T-cell (primary cell): ENCODE data around the gene MARS1. TPM values are rescaled to one million over a fixed set of nuclear protein-coding genes. Genes with fewer than 3 reads are reported as not detected.

Experiments used
- ATAC-seq, 4 experiments: fragments of 200-7000 bp in 3 of 4; fragments of 150-1000 bp in 1 of 4; cut with Tn5 transposase; replicated peaks in 1 of 4; 1 replicate in 3 of 4; 2 replicates in 1 of 4; pipeline ENCODE4 v1.10.0; 2021; ENCODE audit warnings: moderate library complexity in 3 of 4, mild to moderate bottlenecking in 2 of 4, moderate number of reproducible peaks in 1 of 4
- CTCF ChIA-PET, 2 donors: fragments of 300-600 bp; sonication (Branson Sonifier 250); formaldehyde crosslinking; loops; one replicate each; lab custom pipeline; 2022; ENCODE audit warnings: antibody characterized with exemption in 2 of 2; lab: Charles Lee
- POLR2A ChIA-PET, 2 donors: fragments of 300-600 bp; sonication (Branson Sonifier 250); formaldehyde crosslinking; loops; one replicate each; lab custom pipeline; 2022; ENCODE audit warnings: antibody characterized with exemption in 2 of 2; lab: Charles Lee
- DNase-seq, 35 experiments: peaks; one replicate each; pipeline versions ENCODE4 v3.0.0 to v3.0.0-alpha.2; 2013 to 2023
- H3K27ac ChIP-seq: one replicate; pipeline ENCODE4 v1.5.1; 2013; ENCODE audit warnings: low read length
- H3K27me3 ChIP-seq, 2 experiments: replicated peaks in 1 of 2; 1 replicate in 1 of 2; 2 replicates in 1 of 2; pipeline versions ENCODE4 v1.6.1 to v1.7.0; 2013; ENCODE audit warnings: low read length in 1 of 2, mixed read lengths in 1 of 2; ENCODE audit not compliant: control insufficient read depth in 2 of 2, insufficient read depth in 2 of 2; ENCODE audit errors: extremely low read depth in 1 of 2
- H3K36me3 ChIP-seq, 2 donors: 1 replicate in 1 of 2; 2 replicates in 1 of 2; pipeline versions ENCODE4 v1.6.1 to v1.7.0; 2013; ENCODE audit warnings: low read length in 1 of 2; ENCODE audit not compliant: control insufficient read depth in 2 of 2, insufficient read depth in 1 of 2; ENCODE audit errors: extremely low read depth in 1 of 2
- H3K4me1 ChIP-seq, 2 experiments: 1 replicate in 1 of 2; 2 replicates in 1 of 2; pipeline versions ENCODE4 v1.6.1 to v1.7.0; 2013; ENCODE audit warnings: low read length in 2 of 2, mixed read lengths in 1 of 2; ENCODE audit not compliant: insufficient read depth in 2 of 2, control insufficient read depth in 1 of 2; ENCODE audit errors: extremely low read depth in 1 of 2
- H3K4me3 ChIP-seq, 2 donors: 1 replicate in 1 of 2; 2 replicates in 1 of 2; pipeline versions ENCODE4 v1.5.1 to v1.7.0; 2013; ENCODE audit warnings: mild to moderate bottlenecking in 2 of 2, low read length in 1 of 2, moderate library complexity in 1 of 2; ENCODE audit not compliant: control insufficient read depth in 1 of 2; ENCODE audit errors: extremely low read depth in 1 of 2
- H3K9me3 ChIP-seq: 2 replicates; pipeline ENCODE4 v1.7.0; 2013
- H3K27ac Mint-ChIP-seq, 2 donors: one replicate each; pipeline ENCODE4 v1.8.0; 2020 to 2021; ENCODE audit warnings: mild to moderate bottlenecking in 2 of 2, mixed read lengths in 2 of 2
- H3K27me3 Mint-ChIP-seq, 2 donors: one replicate each; pipeline ENCODE4 v1.8.0; 2021 to 2022; ENCODE audit warnings: mixed read lengths in 2 of 2
- H3K36me3 Mint-ChIP-seq: one replicate; pipeline ENCODE4 v1.8.0; 2021; ENCODE audit warnings: mixed read lengths
- H3K4me1 Mint-ChIP-seq, 3 donors: one replicate each; pipeline ENCODE4 v1.8.0; 2020 to 2022; ENCODE audit warnings: mixed read lengths in 3 of 3, mild to moderate bottlenecking in 1 of 3
- H3K4me3 Mint-ChIP-seq, 3 donors: one replicate each; pipeline ENCODE4 v1.8.0; 2020 to 2022; ENCODE audit warnings: mild to moderate bottlenecking in 3 of 3, mixed read lengths in 3 of 3, moderate library complexity in 3 of 3
- H3K9me3 Mint-ChIP-seq, 3 donors: one replicate each; pipeline ENCODE4 v1.8.0; 2020 to 2022; ENCODE audit warnings: mixed read lengths in 3 of 3
- WGBS: methylation state at CpG from one replicate; pipeline ENCODE4 v1.1.5; 2013; ENCODE audit warnings: missing lambda C conversion rate; ENCODE audit not compliant: insufficient coverage; 5-methylcytosine and 5-hydroxymethylcytosine counted together
- total RNA-seq, 35 experiments: library from RNA in 6 of 35; stranded (reverse) in 6 of 35; fragments of 120-200 nt in 1 of 35; gene quantifications; one replicate each; pipeline versions ENCODE4 v1.2.1 to v1.2.4 and lab custom pipeline; 2013 to 2026

Gene MARS1
- total RNA-seq, 5 donors from 2014 or later (not counting 1 experiment from before 2014, with no cell fraction given), result 167 to 350 (median 320) TPM

- no peak for ATAC-seq
- CTCF ChIA-PET, result interaction anchor here (0.7 to 5.8 kb wide), 4 partner anchors 14 to 24 kb away, joined by 3 to 53 read pairs (median 3); no protein-coding TSS in a partner anchor
- H3K9me3 Mint-ChIP-seq, result no peaks in the 10 kb centered on the region
- Histone ChIP-seq H3K4me1 (peaks cover 16 to 58% of the 10 kb centered on the region in 2 experiments), H3K4me3 (peak overlapping the region in 1 of 2 donors; percentile 53), H3K36me3 (no peaks in the 10 kb centered on the region), H3K9me3 (no peaks in the 10 kb centered on the region), H3K27ac (no peak overlapping the region), H3K27me3 (peaks cover 0 to 33% of the 10 kb centered on the region in 2 experiments)
- WGBS, result 1% methylated on average over 6 of the region's 6 CpGs
- H3K36me3 Mint-ChIP-seq, result no peaks in the 10 kb centered on the region
- peak overlapping the region; percentile 4 to 9 for H3K27ac Mint-ChIP-seq
- POLR2A ChIA-PET, result interaction anchor here in 1 of 2 donors (0.6 kb wide), 1 partner anchor 238 kb away, joined by 3 read pairs; no protein-coding TSS in a partner anchor
- peaks cover 0 to 18% of the 10 kb centered on the region in 2 donors for H3K27me3 Mint-ChIP-seq
- DNase-seq, result peak in 2 of 35 experiments; percentile 32 to 44
- H3K4me3 Mint-ChIP-seq, result peak overlapping the region; percentile 72 to 81 (median 77)
- peaks cover 38 to 59% (median 51%) of the 10 kb centered on the region in 3 donors for H3K4me1 Mint-ChIP-seq
Observed at GRCh38 chr12:57460468-57460784, 27.4 kb upstream of the MARS1 start.

DNA sequence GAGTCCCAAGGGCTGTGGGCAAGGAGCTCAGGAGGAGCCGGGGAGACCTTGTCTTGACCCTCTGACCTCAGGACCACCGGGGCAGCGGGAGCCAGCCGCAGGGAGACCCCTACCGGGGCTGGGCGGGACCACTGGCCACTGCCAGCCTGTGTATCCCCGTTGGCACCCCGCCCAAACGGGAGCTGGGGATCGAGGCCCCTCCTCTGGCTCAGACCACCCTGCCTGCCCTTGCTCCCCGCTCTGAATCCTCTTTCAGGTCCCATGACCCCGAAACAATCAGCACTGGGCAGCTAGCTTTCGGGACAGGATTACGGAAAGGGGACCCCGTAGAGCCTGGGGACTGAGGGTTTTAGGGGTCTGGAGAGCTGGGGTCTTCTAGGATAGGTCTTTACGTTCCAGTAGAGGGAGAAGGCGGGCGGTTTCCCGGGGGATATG, 27.0 kb upstream of the MARS1 start:
- Mint-ChIP-seq H3K4me1 (peaks cover 37 to 59% (median 52%) of the 10 kb centered on the region in 3 donors), H3K27ac (no peak overlapping the region)

GRCh38 chr12:57461276-57461916, 26.5 kb upstream of the MARS1 start:
- DNase-seq (peak in 3 of 35 experiments; percentile 19 to 49 (median 26)), ATAC-seq (no peak)
- peaks cover 16 to 49% of the 10 kb centered on the region in 2 experiments for H3K4me1 ChIP-seq
- CTCF ChIA-PET, result interaction anchor here (0.6 to 5.8 kb wide), 4 partner anchors 15 to 19 kb away, joined by 3 to 53 read pairs (median 4); partner anchors contain the start of gene ARHGAP9 (in 1 of the 2)
- Mint-ChIP-seq H3K9me3 (no peaks in the 10 kb centered on the region), H3K27ac (no peak overlapping the region), H3K4me3 (peak overlapping the region; percentile 81 to 88 (median 88)), H3K4me1 (peaks cover 34 to 56% (median 50%) of the 10 kb centered on the region in 3 donors), H3K36me3 (no peaks in the 10 kb centered on the region), H3K27me3 (peaks cover 0 to 16% of the 10 kb centered on the region in 2 donors)
- peak overlapping the region; percentile 51 to 88 for H3K4me3 ChIP-seq
- 0% methylated on average over 4 of the region's 32 CpGs for WGBS
- POLR2A ChIA-PET, result interaction anchor here in 1 of 2 donors (0.5 kb wide), 1 partner anchor 49 kb away, joined by 5 read pairs; no protein-coding TSS in a partner anchor
- H3K27me3 ChIP-seq, result peaks cover 0 to 28% of the 10 kb centered on the region in 2 experiments
- no peaks in the 10 kb centered on the region for H3K9me3 ChIP-seq
- H3K27ac ChIP-seq, result no peak overlapping the region
- H3K36me3 ChIP-seq, result no peaks in the 10 kb centered on the region

More for the DNA sequence above, 27.0 kb upstream of the MARS1 start:
- no peak overlapping the region for H3K27ac ChIP-seq
- ATAC-seq (no peak), DNase-seq (peak in 1 of 35 experiments; percentile 20)
- no peaks in the 10 kb centered on the region for H3K9me3 ChIP-seq
- ChIA-PET CTCF (interaction anchor here (0.7 to 5.8 kb wide), 4 partner anchors 14 to 24 kb away, joined by 3 to 53 read pairs (median 3); no protein-coding TSS in a partner anchor), POLR2A (interaction anchor here in 1 of 2 donors (0.6 kb wide), 1 partner anchor 237 kb away, joined by 3 read pairs; no protein-coding TSS in a partner anchor)
- no peaks in the 10 kb centered on the region for H3K36me3 Mint-ChIP-seq
- peaks cover 0 to 33% of the 10 kb centered on the region in 2 experiments for H3K27me3 ChIP-seq
- WGBS, result 6% methylated on average over 15 of the region's 19 CpGs
- H3K4me1 ChIP-seq, result peaks cover 16 to 54% of the 10 kb centered on the region in 2 experiments
- H3K27me3 Mint-ChIP-seq, result peaks cover 0 to 18% of the 10 kb centered on the region in 2 donors
- peak overlapping the region; percentile 51 to 62 for H3K4me3 ChIP-seq
- peak overlapping the region; percentile 81 to 88 (median 88) for H3K4me3 Mint-ChIP-seq
- no peaks in the 10 kb centered on the region for H3K9me3 Mint-ChIP-seq
- no peaks in the 10 kb centered on the region for H3K36me3 ChIP-seq

DNA sequence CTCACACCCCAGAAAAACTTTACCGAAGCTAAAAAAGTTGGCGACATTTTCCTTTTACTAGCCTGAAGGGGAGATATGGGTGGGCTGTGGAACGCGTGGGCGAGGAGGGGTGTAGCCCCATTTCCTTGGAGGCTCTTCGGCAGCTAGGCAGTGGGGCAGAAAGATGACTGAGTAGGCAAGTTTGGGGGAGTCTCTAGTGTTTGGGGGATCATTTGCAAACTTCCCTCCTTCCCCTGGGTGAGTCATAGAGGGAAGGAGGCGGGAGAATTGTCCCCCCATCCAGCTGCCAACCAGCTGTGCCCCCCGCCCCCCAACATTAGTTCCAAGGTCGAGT, 26.0 kb upstream of the MARS1 start:
- POLR2A ChIA-PET, result interaction anchor here in 1 of 2 donors (0.5 kb wide), 1 partner anchor 48 kb away, joined by 5 read pairs; no protein-coding TSS in a partner anchor
- CTCF ChIA-PET, result interaction anchor here (0.6 to 5.8 kb wide), 5 partner anchors 15 to 25 kb away, joined by 4 to 53 read pairs (median 4); partner anchors contain the start of gene ARHGAP9 (in 1 of the 2)
- no peak for ATAC-seq
- H3K4me3 ChIP-seq, result peak overlapping the region; percentile 51 to 88
- peak in 2 of 35 experiments; percentile 19 to 47 for DNase-seq
- Mint-ChIP-seq H3K27me3 (peaks cover 0 to 16% of the 10 kb centered on the region in 2 donors), H3K9me3 (no peaks in the 10 kb centered on the region), H3K27ac (peak overlapping the region in 1 of 2 donors; percentile 59), H3K36me3 (peaks cover 1% of the 10 kb centered on the region), H3K4me3 (peak overlapping the region; percentile 81 to 88 (median 88)), H3K4me1 (peaks cover 34 to 51% (median 50%) of the 10 kb centered on the region in 3 donors)
- peaks cover 16 to 48% of the 10 kb centered on the region in 2 experiments for H3K4me1 ChIP-seq
- H3K27ac ChIP-seq, result no peak overlapping the region
- peaks cover 0 to 27% of the 10 kb centered on the region in 2 experiments for H3K27me3 ChIP-seq
- WGBS, result 0% methylated on average over 2 of the region's 9 CpGs
- H3K9me3 ChIP-seq, result no peaks in the 10 kb centered on the region
- H3K36me3 ChIP-seq, result no peaks in the 10 kb centered on the region

DNA sequence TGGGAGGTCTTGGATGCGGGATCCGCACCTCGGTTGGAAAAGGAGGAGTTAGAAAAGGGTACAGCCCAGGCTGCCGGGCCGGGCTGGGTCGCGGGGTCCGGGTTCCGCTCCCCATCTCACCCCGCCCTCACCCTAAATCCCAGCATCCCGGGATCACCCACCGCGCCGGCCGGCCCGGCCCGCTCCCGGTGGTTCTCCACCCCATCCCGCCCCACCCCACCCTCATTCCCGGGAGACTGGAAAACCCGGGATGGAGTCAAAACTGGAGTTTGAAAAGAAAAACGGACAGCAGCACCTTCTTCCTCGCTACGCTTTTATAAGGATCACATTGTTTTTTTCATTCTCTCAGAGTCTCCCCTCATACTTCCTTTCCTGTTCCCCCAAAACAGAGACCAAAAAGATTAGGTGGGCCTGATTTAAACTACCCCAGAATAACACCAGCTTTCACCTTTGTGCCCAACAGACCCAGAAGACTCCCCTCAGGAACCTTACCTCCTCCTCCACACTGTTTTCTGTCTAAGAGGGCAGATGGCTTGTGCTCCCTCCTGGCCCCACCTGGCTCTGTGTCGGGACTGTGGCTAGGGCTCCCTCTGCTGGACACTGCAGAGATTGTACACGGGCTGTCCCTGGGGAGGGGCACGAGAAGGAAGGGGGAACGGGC, 25.5 kb upstream of the MARS1 start:
- H3K4me1 ChIP-seq, result peaks cover 16 to 48% of the 10 kb centered on the region in 2 experiments

More for the DNA sequence above, 25.5 kb upstream of the MARS1 start:
- H3K4me1 Mint-ChIP-seq, result peaks cover 38 to 51% (median 50%) of the 10 kb centered on the region in 3 donors
- H3K27ac Mint-ChIP-seq, result peak overlapping the region; percentile 70 to 80
- WGBS, result 0% methylated on average over 7 of the region's 28 CpGs
- DNase-seq, result peak; percentile 72 to 94 (median 82)
- peak; percentile 67 to 76 (median 72) for ATAC-seq
- H3K4me3 Mint-ChIP-seq, result peak overlapping the region; percentile 81 to 88 (median 88)
- H3K9me3 Mint-ChIP-seq, result no peaks in the 10 kb centered on the region
- ChIA-PET POLR2A (no interaction called here), CTCF (interaction anchor here (0.8 to 5.8 kb wide), 5 partner anchors 14 to 33 kb away, joined by 3 to 53 read pairs (median 4); partner anchors contain the start of gene ARHGAP9 (in 1 of the 2))
- H3K27me3 Mint-ChIP-seq, result peaks cover 0 to 16% of the 10 kb centered on the region in 2 donors
- Histone ChIP-seq H3K36me3 (no peaks in the 10 kb centered on the region), H3K27ac (no peak overlapping the region), H3K9me3 (no peaks in the 10 kb centered on the region), H3K4me3 (peak overlapping the region; percentile 51 to 88), H3K27me3 (peaks cover 0 to 27% of the 10 kb centered on the region in 2 experiments)
- H3K36me3 Mint-ChIP-seq, result peaks cover 6% of the 10 kb centered on the region
